ENCODE data around the gene FMOD. TPM values are rescaled to one million over a fixed set of nuclear protein-coding genes. Genes with fewer than 3 reads are reported as not detected.

Gene FMOD
- total RNA-seq, 1 experiment from 2014 or later: not detected

- peaks cover 45% of the 10 kb centered on the region for H3K27me3 ChIP-seq (ENCODE audit: insufficient read depth, low read depth)
- no peak for TF ChIP-seq EZH2 (IDR thresholded peaks at IDR 0.05; ENCODE audit: low read depth)
- TF ChIP-seq, protein P1, sequence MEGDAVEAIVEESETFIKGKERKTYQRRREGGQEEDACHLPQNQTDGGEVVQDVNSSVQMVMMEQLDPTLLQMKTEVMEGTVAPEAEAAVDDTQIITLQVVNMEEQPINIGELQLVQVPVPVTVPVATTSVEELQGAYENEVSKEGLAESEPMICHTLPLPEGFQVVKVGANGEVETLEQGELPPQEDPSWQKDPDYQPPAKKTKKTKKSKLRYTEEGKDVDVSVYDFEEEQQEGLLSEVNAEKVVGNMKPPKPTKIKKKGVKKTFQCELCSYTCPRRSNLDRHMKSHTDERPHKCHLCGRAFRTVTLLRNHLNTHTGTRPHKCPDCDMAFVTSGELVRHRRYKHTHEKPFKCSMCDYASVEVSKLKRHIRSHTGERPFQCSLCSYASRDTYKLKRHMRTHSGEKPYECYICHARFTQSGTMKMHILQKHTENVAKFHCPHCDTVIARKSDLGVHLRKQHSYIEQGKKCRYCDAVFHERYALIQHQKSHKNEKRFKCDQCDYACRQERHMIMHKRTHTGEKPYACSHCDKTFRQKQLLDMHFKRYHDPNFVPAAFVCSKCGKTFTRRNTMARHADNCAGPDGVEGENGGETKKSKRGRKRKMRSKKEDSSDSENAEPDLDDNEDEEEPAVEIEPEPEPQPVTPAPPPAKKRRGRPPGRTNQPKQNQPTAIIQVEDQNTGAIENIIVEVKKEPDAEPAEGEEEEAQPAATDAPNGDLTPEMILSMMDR (conservative IDR thresholded peaks at IDR 0.05): peak; percentile 83
- intact Hi-C loops (cut with micrococcal nuclease; ENCODE audit: unreplicated experiment): no loop called here
- no peaks in the 10 kb centered on the region for H3K36me3 ChIP-seq (ENCODE audit: low read depth)
- no peak overlapping the region for H3K4me3 ChIP-seq
- H3K27ac ChIP-seq: no peak overlapping the region
- peak in 1 of 2 experiments; percentile 49 for DNase-seq
- no peaks in the 10 kb centered on the region for H3K79me2 ChIP-seq (ENCODE audit: low read depth)
- no peaks in the 10 kb centered on the region for H3F3A ChIP-seq (ENCODE audit: insufficient read depth, low read depth)
- BruUV-seq (replicated peaks): no TSS peak
- no peaks in the 10 kb centered on the region for H3K9me3 ChIP-seq (ENCODE audit: insufficient read depth, low read depth)
- H4K20me1 ChIP-seq (ENCODE audit: insufficient read depth): no peaks in the 10 kb centered on the region
- H3K9me2 ChIP-seq (ENCODE audit: insufficient read depth): no peaks in the 10 kb centered on the region
- no peak overlapping the region for H2AFZ ChIP-seq
- H3K4me2 ChIP-seq: no peak overlapping the region
- POLR2A ChIA-PET (ENCODE audit: unreplicated experiment): interaction anchor here (0.6 kb wide), 1 partner anchor 264 kb away, joined by 7 read pairs; no protein-coding TSS in a partner anchor
- CTCF ChIA-PET: interaction anchor here (0.7 to 1.7 kb wide), 5 partner anchors 72 to 146 kb away, joined by 3 to 9 read pairs (median 5); no protein-coding TSS in a partner anchor
- H3K4me1 ChIP-seq (replicated peaks; ENCODE audit: insufficient read depth): no peaks in the 10 kb centered on the region
Observed at GRCh38 chr1:203342192-203342940, 8.6 kb downstream of the FMOD start.

- H3K9me3 ChIP-seq (ENCODE audit: insufficient read depth, low read depth): no peaks in the 10 kb centered on the region
- H3K4me1 ChIP-seq (replicated peaks; ENCODE audit: insufficient read depth): no peaks in the 10 kb centered on the region
- peaks cover 32% of the 10 kb centered on the region for H3K27me3 ChIP-seq (ENCODE audit: insufficient read depth, low read depth)
- no peaks in the 10 kb centered on the region for H4K20me1 ChIP-seq (ENCODE audit: insufficient read depth)
- POLR2A ChIA-PET (ENCODE audit: unreplicated experiment): no interaction called here
- TF ChIP-seq EZH2 (IDR thresholded peaks at IDR 0.05; ENCODE audit: low read depth): no peak
- TF ChIP-seq, protein P1 (conservative IDR thresholded peaks at IDR 0.05): peak; percentile 90
- H3K27ac ChIP-seq: no peak overlapping the region
- H3K9me2 ChIP-seq (ENCODE audit: insufficient read depth): no peaks in the 10 kb centered on the region
- no peaks in the 10 kb centered on the region for H3K36me3 ChIP-seq (ENCODE audit: low read depth)
- no peaks in the 10 kb centered on the region for H3F3A ChIP-seq (ENCODE audit: insufficient read depth, low read depth)
- H3K4me2 ChIP-seq: no peak overlapping the region
- no TSS peak for BruUV-seq (replicated peaks)
- CTCF ChIA-PET: interaction anchor here (0.6 to 1.3 kb wide), 6 partner anchors 33 to 722 kb away, joined by 3 to 8 read pairs (median 4); no protein-coding TSS in a partner anchor
- DNase-seq: peak; percentile 67 to 75
- H3K4me3 ChIP-seq: no peak overlapping the region
- H3K79me2 ChIP-seq (ENCODE audit: low read depth): no peaks in the 10 kb centered on the region
- no peak overlapping the region for H2AFZ ChIP-seq
- intact Hi-C loops (cut with micrococcal nuclease; ENCODE audit: unreplicated experiment): loop anchor here (1.0 kb wide), 3 partner anchors 147 to 362 kb away; no protein-coding TSS in a partner anchor
Observed at GRCh38 chr1:203340112-203340790, 10.7 kb downstream of the FMOD start.

GRCh38 chr1:203338335-203339036 is 12.4 kb downstream of the FMOD start:
- no peaks in the 10 kb centered on the region for H3F3A ChIP-seq (ENCODE audit: insufficient read depth, low read depth)
- no peaks in the 10 kb centered on the region for H3K36me3 ChIP-seq (ENCODE audit: low read depth)
- peaks cover 15% of the 10 kb centered on the region for H3K27me3 ChIP-seq (ENCODE audit: insufficient read depth, low read depth)
- H3K9me2 ChIP-seq (ENCODE audit: insufficient read depth): no peaks in the 10 kb centered on the region
- CTCF ChIA-PET: interaction anchor here (0.6 to 1.7 kb wide), 6 partner anchors 25 to 370 kb away, joined by 3 to 11 read pairs (median 9); no protein-coding TSS in a partner anchor
- BruUV-seq (replicated peaks): no TSS peak
- intact Hi-C loops (cut with micrococcal nuclease; ENCODE audit: unreplicated experiment): loop anchor here (1.0 kb wide), 1 partner anchor 65 kb away; no protein-coding TSS in a partner anchor
- no peak overlapping the region for H3K4me3 ChIP-seq
- H2AFZ ChIP-seq: no peak overlapping the region
- H3K4me1 ChIP-seq (replicated peaks; ENCODE audit: insufficient read depth): no peaks in the 10 kb centered on the region
- no peaks in the 10 kb centered on the region for H3K9me3 ChIP-seq (ENCODE audit: insufficient read depth, low read depth)
- TF ChIP-seq, protein P1 (conservative IDR thresholded peaks at IDR 0.05): peak; percentile 83
- TF ChIP-seq EZH2 (IDR thresholded peaks at IDR 0.05; ENCODE audit: low read depth): no peak
- no peak overlapping the region for H3K27ac ChIP-seq
- H4K20me1 ChIP-seq (ENCODE audit: insufficient read depth): no peaks in the 10 kb centered on the region
- DNase-seq: peak in 1 of 2 experiments; percentile 45
- H3K4me2 ChIP-seq: no peak overlapping the region
- POLR2A ChIA-PET (ENCODE audit: unreplicated experiment): no interaction called here
- H3K79me2 ChIP-seq (ENCODE audit: low read depth): no peaks in the 10 kb centered on the region

Data from PC-9 (cell line).